SK-N-SH (cell line): ENCODE measurements around the gene RFX4. TPM values are rescaled to one million over a fixed set of nuclear protein-coding genes. Genes with fewer than 3 reads are reported as not detected.

ENCODE experiments used
- CTCF ChIA-PET: fragments of 300-600, 350-600 bp; formaldehyde crosslinking; extraction: SDS; loops from one replicate; lab custom pipeline; 2021; lab: Yijun Ruan, JAX
- POLR2A ChIA-PET: fragments of 350-600 bp; sonication (Branson Sonifier 250); formaldehyde crosslinking; extraction: SDS; loops from one replicate; lab custom pipeline; 2020; ENCODE audit warnings: antibody characterized with exemption, inconsistent platforms; lab: Yijun Ruan, JAX
- DNase-seq: peaks from one replicate; pipeline ENCODE4 v3.0.0; 2012
- H2AFZ ChIP-seq: fragments of 200-600 bp; sonication (generic); 2 replicates; pipeline ENCODE4 v1.8.1; 2016; ENCODE audit warnings: antibody characterized with exemption, mild to moderate bottlenecking, low read depth
- H3F3A ChIP-seq: fragments of 200-600 bp; sonication (generic); replicated peaks from 2 replicates; pipeline ENCODE3; 2016; ENCODE audit warnings: antibody characterized with exemption, mild to moderate bottlenecking; ENCODE audit not compliant: insufficient read depth
- H3K27ac ChIP-seq, 2 experiments: fragments of 200-500 bp in 1 of 2; fragments of 200-600 bp in 1 of 2; sonication (Bioruptor generic) in 1 of 2; sonication (generic), shearing (Covaris generic) in 1 of 2; 2 replicates each; pipeline versions ENCODE4 v1.5.1 to v1.6.1; 2014 to 2016; ENCODE audit warnings: low read depth in 2 of 2, inconsistent platforms in 1 of 2, low read length in 1 of 2, mild to moderate bottlenecking in 1 of 2, mixed read lengths in 1 of 2
- H3K27me3 ChIP-seq: fragments of 200-600 bp; sonication (generic), shearing (Covaris generic); 2 replicates; pipeline ENCODE4 v1.6.1; 2016; ENCODE audit warnings: mixed run types; ENCODE audit not compliant: insufficient read depth
- H3K36me3 ChIP-seq, 2 experiments: fragments of 200-500 bp in 1 of 2; fragments of 200-600 bp in 1 of 2; sonication (Bioruptor generic) in 1 of 2; sonication (generic) in 1 of 2; replicated peaks in 1 of 2; 2 replicates each; pipeline versions ENCODE3 to v1.5.1; 2014 to 2016; ENCODE audit warnings: low read length in 1 of 2, mild to moderate bottlenecking in 1 of 2; ENCODE audit not compliant: insufficient read depth in 2 of 2, control insufficient read depth in 1 of 2
- H3K4me1 ChIP-seq, 2 experiments: fragments of 200-500 bp in 1 of 2; fragments of 200-600 bp in 1 of 2; sonication (Bioruptor generic) in 1 of 2; sonication (generic), shearing (Covaris generic) in 1 of 2; 2 replicates each; pipeline versions ENCODE4 v1.5.1 to v1.6.1; 2014 to 2016; ENCODE audit warnings: low read depth in 1 of 2, low read length in 1 of 2, mixed run types in 1 of 2; ENCODE audit not compliant: insufficient read depth in 2 of 2, control insufficient read depth in 1 of 2
- H3K4me2 ChIP-seq: fragments of 200-600 bp; sonication (generic), shearing (Covaris generic); 2 replicates; pipeline ENCODE4 v1.6.1; 2017; ENCODE audit warnings: mixed run types
- H3K4me3 ChIP-seq, 2 experiments: fragments of 200-500 bp in 1 of 2; fragments of 200-600 bp in 1 of 2; sonication (Bioruptor generic) in 1 of 2; sonication (generic), shearing (Covaris generic) in 1 of 2; 2 replicates each; pipeline versions ENCODE4 v1.5.1 to v1.8.1; 2014 to 2016; ENCODE audit warnings: low read depth in 2 of 2, inconsistent platforms in 1 of 2, low read length in 1 of 2, mild to moderate bottlenecking in 1 of 2, mixed read lengths in 1 of 2, moderate library complexity in 1 of 2
- H3K79me2 ChIP-seq: fragments of 200-600 bp; sonication (generic); 2 replicates; pipeline ENCODE4 v1.8.1; 2017; ENCODE audit warnings: mild to moderate bottlenecking; ENCODE audit not compliant: insufficient read depth
- H3K9ac ChIP-seq: fragments of 200-600 bp; sonication (generic); 2 replicates; pipeline ENCODE4 v1.6.1; 2017; ENCODE audit warnings: mixed run types
- H3K9me2 ChIP-seq: fragments of 200-600 bp; sonication (generic); 2 replicates; pipeline ENCODE4 v1.6.1; 2017; ENCODE audit warnings: mixed run types
- H3K9me3 ChIP-seq: fragments of 200-600 bp; sonication (generic); 2 replicates; pipeline ENCODE4 v1.6.1; 2017; ENCODE audit warnings: mixed run types, mild to moderate bottlenecking, moderate library complexity
- H4K20me1 ChIP-seq: fragments of 200-600 bp; sonication (generic); 2 replicates; pipeline ENCODE4 v1.6.1; 2017; ENCODE audit warnings: mild to moderate bottlenecking, mixed run types; ENCODE audit not compliant: insufficient read depth
- CHD2 ChIP-seq: fragments of 150-350 bp; IDR thresholded peaks from 2 replicates; pipeline ENCODE4 v1.6.1; 2018; ENCODE audit warnings: low read length; ENCODE audit not compliant: partially characterized antibody
- ELF1 ChIP-seq: IDR thresholded peaks from 2 replicates; pipeline ENCODE4 v1.4.0; 2012
- EP300 ChIP-seq, 2 experiments: IDR thresholded peaks; 2 replicates each; pipeline versions ENCODE4 v1.4.0 to v1.6.1; 2012; ENCODE audit warnings: borderline replicate concordance in 1 of 2, low read depth in 1 of 2, low read length in 1 of 2
- FOSL2 ChIP-seq: IDR thresholded peaks from 2 replicates; pipeline ENCODE4 v1.4.0; 2012; ENCODE audit warnings: low read depth, mild to moderate bottlenecking, moderate library complexity, borderline replicate concordance
- FOXJ3 ChIP-seq: sonication (generic); formaldehyde crosslinking; IDR thresholded peaks from 2 replicates; pipeline ENCODE4 v1.5.1; 2020; ENCODE audit warnings: mild to moderate bottlenecking, missing genetic modification reagents
- MEF2A ChIP-seq: IDR thresholded peaks from 2 replicates; pipeline ENCODE4 v1.4.0; 2012; ENCODE audit warnings: low read depth, borderline replicate concordance
- MXI1 ChIP-seq: IDR thresholded peaks from 2 replicates; pipeline ENCODE4 v1.6.1; 2012; ENCODE audit warnings: mild to moderate bottlenecking, low read depth, low read length, improper control_type of control experiment
- NRF1 ChIP-seq: IDR thresholded peaks from 2 replicates; pipeline ENCODE4 v1.6.1; 2012; ENCODE audit warnings: low read depth, mild to moderate bottlenecking, low read length
- POLR2AphosphoS5 ChIP-seq: IDR thresholded peaks from 2 replicates; pipeline ENCODE4 v1.6.1; 2012; ENCODE audit warnings: low read depth, low read length
- RCOR1 ChIP-seq: fragments of 150-350 bp; IDR thresholded peaks from 2 replicates; pipeline ENCODE4 v1.6.1; 2017; ENCODE audit warnings: antibody characterized with exemption, low read length
- RXRA ChIP-seq: IDR thresholded peaks from 2 replicates; pipeline ENCODE4 v1.4.0; 2012; ENCODE audit warnings: low read depth, mild to moderate bottlenecking, borderline replicate concordance
- TEAD4 ChIP-seq: IDR thresholded peaks from 2 replicates; pipeline ENCODE4 v1.4.0; 2012; ENCODE audit warnings: mild to moderate bottlenecking, borderline replicate concordance; ENCODE audit not compliant: insufficient read depth
- YY1 ChIP-seq: IDR thresholded peaks from 2 replicates; pipeline ENCODE4 v1.4.0; 2012; ENCODE audit warnings: low read depth, mild to moderate bottlenecking
- WGBS: methylation state at CpG from one replicate; pipeline ENCODE4 v1.1.6; 2017; ENCODE audit warnings: low lambda C conversion rate; 5-methylcytosine and 5-hydroxymethylcytosine counted together
- polyA plus RNA-seq, 3 experiments: library from polyadenylated mRNA; depleted of rRNA; stranded (reverse); fragments of >200 nt; gene quantifications; 2 replicates each; pipeline ENCODE4 v1.2.3, GENCODE V29; 2012
- TF ChIP-seq, protein P1 (sequence below): IDR thresholded peaks from 2 replicates; pipeline ENCODE4 v1.4.0; 2012; ENCODE audit warnings: low read depth, borderline replicate concordance
- TF ChIP-seq, protein P2 (sequence below): fragments of 200-600 bp; sonication (generic); IDR thresholded peaks from 2 replicates; pipeline ENCODE4 v1.6.1; 2017; ENCODE audit warnings: antibody characterized with exemption, mild to moderate bottlenecking, moderate library complexity
- TF ChIP-seq, protein P3 (sequence below): IDR thresholded peaks from 2 replicates; pipeline ENCODE4 v1.6.1; 2012; ENCODE audit warnings: mild to moderate bottlenecking, low read depth, low read length, moderate library complexity
- TF ChIP-seq, protein P4 (sequence below): IDR thresholded peaks from 2 replicates; pipeline ENCODE4 v1.4.0; 2012; ENCODE audit warnings: low read depth
- TF ChIP-seq, protein P5 (sequence below): IDR thresholded peaks from 2 replicates; pipeline ENCODE4; 2012

Gene RFX4
- polyA plus RNA-seq, 1 of the 3 experiments (the other 2 are of a cell fraction) = not detected

DNA sequence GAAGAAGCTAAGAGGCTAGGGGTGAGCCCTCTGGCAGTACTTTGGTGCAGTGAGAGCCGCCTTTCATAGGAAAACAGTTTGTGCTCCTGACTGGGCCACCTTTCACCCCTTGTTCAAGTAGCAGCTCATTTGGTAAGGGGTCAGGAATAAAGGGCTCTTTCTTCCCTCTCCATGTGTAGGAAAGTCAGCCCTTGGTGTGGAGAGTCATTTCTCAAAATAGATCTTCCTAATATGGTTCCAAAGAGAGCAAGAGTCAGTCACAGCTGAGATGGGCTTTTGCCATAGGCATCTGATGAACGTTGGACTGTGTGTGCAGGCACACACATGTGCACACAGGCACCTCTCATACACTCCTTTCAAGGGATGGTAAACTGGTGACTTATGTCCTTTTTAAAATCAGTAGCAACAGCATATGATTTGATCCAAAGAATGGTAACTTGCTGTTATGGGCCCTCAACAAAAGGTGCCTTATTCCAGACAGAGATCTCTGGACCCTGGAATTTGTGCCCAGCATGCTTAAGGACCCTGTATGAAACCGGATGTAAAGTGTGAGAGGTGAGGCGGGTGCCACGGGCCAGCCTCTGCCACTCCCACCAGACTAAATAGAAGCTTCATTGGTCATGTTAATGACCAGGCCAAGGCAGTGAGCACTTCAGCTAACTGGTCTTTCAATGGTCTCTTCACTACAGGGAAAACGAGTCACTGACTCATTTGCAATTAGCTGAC, 175.0 kb downstream of the RFX4 start:
- no peak overlapping the region for H3K27ac ChIP-seq
- TF ChIP-seq MXI1 = no peak
- no peak for TF ChIP-seq POLR2AphosphoS5
- TF ChIP-seq EP300 (IDR thresholded peaks at IDR 0.05; ENCODE audit: borderline replicate concordance in 1 of 2, low read depth in 1 of 2, low read length in 1 of 2) = no peak
- TF ChIP-seq, protein P1, sequence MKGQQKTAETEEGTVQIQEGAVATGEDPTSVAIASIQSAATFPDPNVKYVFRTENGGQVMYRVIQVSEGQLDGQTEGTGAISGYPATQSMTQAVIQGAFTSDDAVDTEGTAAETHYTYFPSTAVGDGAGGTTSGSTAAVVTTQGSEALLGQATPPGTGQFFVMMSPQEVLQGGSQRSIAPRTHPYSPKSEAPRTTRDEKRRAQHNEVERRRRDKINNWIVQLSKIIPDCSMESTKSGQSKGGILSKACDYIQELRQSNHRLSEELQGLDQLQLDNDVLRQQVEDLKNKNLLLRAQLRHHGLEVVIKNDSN = no peak
- H3K36me3 ChIP-seq = no peaks in the 10 kb centered on the region
- no peaks in the 10 kb centered on the region for H3K9me2 ChIP-seq
- H4K20me1 ChIP-seq = no peaks in the 10 kb centered on the region
- no peak overlapping the region for H3K9ac ChIP-seq
- no peak overlapping the region for H3K4me3 ChIP-seq
- ChIA-PET CTCF (no interaction called here), POLR2A (no interaction called here)
- H3F3A ChIP-seq = no peaks in the 10 kb centered on the region
- DNase-seq = no peak
- no peaks in the 10 kb centered on the region for H3K27me3 ChIP-seq
- no peaks in the 10 kb centered on the region for H3K79me2 ChIP-seq
- no peak overlapping the region for H2AFZ ChIP-seq
- H3K9me3 ChIP-seq = no peaks in the 10 kb centered on the region
- H3K4me2 ChIP-seq = no peak overlapping the region
- H3K4me1 ChIP-seq = peaks cover 0 to 8% of the 10 kb centered on the region in 2 experiments; a peak in 2 of 4 replicates
- WGBS = 64% methylated on average over 6 of the region's 6 CpGs

DNA sequence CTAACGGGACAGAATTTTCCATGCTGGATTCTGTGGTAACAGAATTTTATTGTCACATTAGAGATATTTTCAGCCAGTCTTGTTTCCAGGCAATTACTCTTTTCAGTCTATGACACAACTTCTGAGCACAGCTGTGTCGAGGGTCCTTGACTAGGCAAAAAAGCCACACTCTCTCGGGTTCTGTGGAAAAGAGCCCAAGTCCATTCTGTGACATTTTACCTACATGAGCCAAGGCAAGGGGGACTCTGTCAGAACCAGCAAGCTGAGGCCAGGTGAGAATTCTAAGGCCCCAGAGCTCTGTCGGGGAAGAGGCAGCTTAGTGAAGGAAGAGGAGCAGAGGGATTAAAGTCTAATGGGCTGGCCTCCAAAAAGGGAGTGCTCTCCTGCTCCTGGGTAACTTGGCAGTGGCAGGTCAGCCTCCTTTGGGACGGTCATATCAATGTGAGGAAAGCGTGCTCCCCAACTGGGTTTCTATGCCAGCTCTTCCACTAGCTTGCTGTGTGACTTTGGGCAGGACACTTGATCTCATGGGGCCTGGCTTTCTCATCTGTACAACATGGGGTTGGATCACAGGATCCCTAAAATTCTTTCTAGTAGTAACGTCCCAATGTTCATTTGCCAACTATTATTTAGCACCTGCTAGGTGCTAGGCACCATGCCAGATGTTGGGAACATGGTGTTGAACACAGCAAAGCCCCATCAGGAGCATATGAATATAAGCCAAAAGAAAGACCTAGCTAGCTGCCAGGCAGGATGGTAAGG, 175.7 kb downstream of the RFX4 start:
- no peaks in the 10 kb centered on the region for H3F3A ChIP-seq
- 84% methylated on average over 7 of the region's 7 CpGs for WGBS
- H3K9me3 ChIP-seq = no peaks in the 10 kb centered on the region
- no peaks in the 10 kb centered on the region for H3K36me3 ChIP-seq
- H3K4me2 ChIP-seq = no peak overlapping the region
- no peak overlapping the region for H2AFZ ChIP-seq
- no peaks in the 10 kb centered on the region for H3K27me3 ChIP-seq
- ChIA-PET POLR2A (no interaction called here), CTCF (interaction anchor here (0.9 kb wide), 1 partner anchor 14 kb away, joined by 3 read pairs; no protein-coding TSS in a partner anchor)
- no peak for DNase-seq
- H3K27ac ChIP-seq = no peak overlapping the region
- no peaks in the 10 kb centered on the region for H4K20me1 ChIP-seq
- H3K4me1 ChIP-seq = peaks cover 0 to 8% of the 10 kb centered on the region in 2 experiments; a peak in 2 of 4 replicates
- no peak overlapping the region for H3K9ac ChIP-seq
- no peaks in the 10 kb centered on the region for H3K9me2 ChIP-seq
- no peaks in the 10 kb centered on the region for H3K79me2 ChIP-seq
- H3K4me3 ChIP-seq = no peak overlapping the region
- TF ChIP-seq, protein P2, sequence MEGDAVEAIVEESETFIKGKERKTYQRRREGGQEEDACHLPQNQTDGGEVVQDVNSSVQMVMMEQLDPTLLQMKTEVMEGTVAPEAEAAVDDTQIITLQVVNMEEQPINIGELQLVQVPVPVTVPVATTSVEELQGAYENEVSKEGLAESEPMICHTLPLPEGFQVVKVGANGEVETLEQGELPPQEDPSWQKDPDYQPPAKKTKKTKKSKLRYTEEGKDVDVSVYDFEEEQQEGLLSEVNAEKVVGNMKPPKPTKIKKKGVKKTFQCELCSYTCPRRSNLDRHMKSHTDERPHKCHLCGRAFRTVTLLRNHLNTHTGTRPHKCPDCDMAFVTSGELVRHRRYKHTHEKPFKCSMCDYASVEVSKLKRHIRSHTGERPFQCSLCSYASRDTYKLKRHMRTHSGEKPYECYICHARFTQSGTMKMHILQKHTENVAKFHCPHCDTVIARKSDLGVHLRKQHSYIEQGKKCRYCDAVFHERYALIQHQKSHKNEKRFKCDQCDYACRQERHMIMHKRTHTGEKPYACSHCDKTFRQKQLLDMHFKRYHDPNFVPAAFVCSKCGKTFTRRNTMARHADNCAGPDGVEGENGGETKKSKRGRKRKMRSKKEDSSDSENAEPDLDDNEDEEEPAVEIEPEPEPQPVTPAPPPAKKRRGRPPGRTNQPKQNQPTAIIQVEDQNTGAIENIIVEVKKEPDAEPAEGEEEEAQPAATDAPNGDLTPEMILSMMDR = no peak
- no peak for TF ChIP-seq FOSL2
- TF ChIP-seq, protein P3, sequence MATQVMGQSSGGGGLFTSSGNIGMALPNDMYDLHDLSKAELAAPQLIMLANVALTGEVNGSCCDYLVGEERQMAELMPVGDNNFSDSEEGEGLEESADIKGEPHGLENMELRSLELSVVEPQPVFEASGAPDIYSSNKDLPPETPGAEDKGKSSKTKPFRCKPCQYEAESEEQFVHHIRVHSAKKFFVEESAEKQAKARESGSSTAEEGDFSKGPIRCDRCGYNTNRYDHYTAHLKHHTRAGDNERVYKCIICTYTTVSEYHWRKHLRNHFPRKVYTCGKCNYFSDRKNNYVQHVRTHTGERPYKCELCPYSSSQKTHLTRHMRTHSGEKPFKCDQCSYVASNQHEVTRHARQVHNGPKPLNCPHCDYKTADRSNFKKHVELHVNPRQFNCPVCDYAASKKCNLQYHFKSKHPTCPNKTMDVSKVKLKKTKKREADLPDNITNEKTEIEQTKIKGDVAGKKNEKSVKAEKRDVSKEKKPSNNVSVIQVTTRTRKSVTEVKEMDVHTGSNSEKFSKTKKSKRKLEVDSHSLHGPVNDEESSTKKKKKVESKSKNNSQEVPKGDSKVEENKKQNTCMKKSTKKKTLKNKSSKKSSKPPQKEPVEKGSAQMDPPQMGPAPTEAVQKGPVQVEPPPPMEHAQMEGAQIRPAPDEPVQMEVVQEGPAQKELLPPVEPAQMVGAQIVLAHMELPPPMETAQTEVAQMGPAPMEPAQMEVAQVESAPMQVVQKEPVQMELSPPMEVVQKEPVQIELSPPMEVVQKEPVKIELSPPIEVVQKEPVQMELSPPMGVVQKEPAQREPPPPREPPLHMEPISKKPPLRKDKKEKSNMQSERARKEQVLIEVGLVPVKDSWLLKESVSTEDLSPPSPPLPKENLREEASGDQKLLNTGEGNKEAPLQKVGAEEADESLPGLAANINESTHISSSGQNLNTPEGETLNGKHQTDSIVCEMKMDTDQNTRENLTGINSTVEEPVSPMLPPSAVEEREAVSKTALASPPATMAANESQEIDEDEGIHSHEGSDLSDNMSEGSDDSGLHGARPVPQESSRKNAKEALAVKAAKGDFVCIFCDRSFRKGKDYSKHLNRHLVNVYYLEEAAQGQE = no peak
- no peak for TF ChIP-seq FOXJ3
- TF ChIP-seq RCOR1 = no peak
- no peak for TF ChIP-seq RXRA
- no peak for TF ChIP-seq MXI1
- TF ChIP-seq MEF2A = no peak
- TF ChIP-seq TEAD4 = no peak
- TF ChIP-seq YY1 = no peak
- TF ChIP-seq, protein P4, sequence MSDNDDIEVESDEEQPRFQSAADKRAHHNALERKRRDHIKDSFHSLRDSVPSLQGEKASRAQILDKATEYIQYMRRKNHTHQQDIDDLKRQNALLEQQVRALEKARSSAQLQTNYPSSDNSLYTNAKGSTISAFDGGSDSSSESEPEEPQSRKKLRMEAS = no peak
- TF ChIP-seq, protein P5, sequence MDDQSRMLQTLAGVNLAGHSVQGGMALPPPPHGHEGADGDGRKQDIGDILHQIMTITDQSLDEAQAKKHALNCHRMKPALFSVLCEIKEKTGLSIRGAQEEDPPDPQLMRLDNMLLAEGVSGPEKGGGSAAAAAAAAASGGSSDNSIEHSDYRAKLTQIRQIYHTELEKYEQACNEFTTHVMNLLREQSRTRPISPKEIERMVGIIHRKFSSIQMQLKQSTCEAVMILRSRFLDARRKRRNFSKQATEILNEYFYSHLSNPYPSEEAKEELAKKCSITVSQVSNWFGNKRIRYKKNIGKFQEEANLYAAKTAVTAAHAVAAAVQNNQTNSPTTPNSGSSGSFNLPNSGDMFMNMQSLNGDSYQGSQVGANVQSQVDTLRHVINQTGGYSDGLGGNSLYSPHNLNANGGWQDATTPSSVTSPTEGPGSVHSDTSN = no peak
- TF ChIP-seq ELF1 = no peak
- no peak for TF ChIP-seq POLR2AphosphoS5
- no peak for TF ChIP-seq EP300 (IDR thresholded peaks at IDR 0.05; ENCODE audit: borderline replicate concordance in 1 of 2, low read depth in 1 of 2, low read length in 1 of 2)
- TF ChIP-seq CHD2 = no peak
- no peak for TF ChIP-seq NRF1
